Natural killer cell (primary cell): ENCODE data around the gene RRP1. TPM values are rescaled to one million over a fixed set of nuclear protein-coding genes. Genes with fewer than 3 reads are reported as not detected.

Experiments
- ATAC-seq, 3 donors: fragments of 150-1000 bp in 2 of 3; fragments of 200-7000 bp in 1 of 3; cut with Tn5 transposase; 1 replicate in 1 of 3; 2 replicates in 2 of 3; pipeline ENCODE4 v1.10.0; 2021; ENCODE audit warnings: mild to moderate bottlenecking in 2 of 3, moderate library complexity in 2 of 3
- DNase-seq, 2 donors: peaks; one replicate each; pipeline versions ENCODE4 v3.0.0 to v3.0.0-alpha.2; 2013 to 2021; ENCODE audit warnings: mixed read lengths in 1 of 2
- H3K27ac ChIP-seq: one replicate; pipeline ENCODE4 v1.5.1; 2013; ENCODE audit warnings: mild to moderate bottlenecking, low read length
- H3K27me3 ChIP-seq: one replicate; pipeline ENCODE4 v1.6.1; 2013; ENCODE audit warnings: low read length; ENCODE audit not compliant: control insufficient read depth, insufficient read depth
- H3K36me3 ChIP-seq: one replicate; pipeline ENCODE4 v1.6.1; 2013; ENCODE audit warnings: low read length; ENCODE audit not compliant: control insufficient read depth, insufficient read depth
- H3K4me1 ChIP-seq: one replicate; pipeline ENCODE4 v1.6.1; 2013; ENCODE audit warnings: low read length; ENCODE audit not compliant: control insufficient read depth, insufficient read depth
- H3K4me3 ChIP-seq: one replicate; pipeline ENCODE4 v1.5.1; 2013; ENCODE audit warnings: low read length
- H3K9me3 ChIP-seq: one replicate; pipeline ENCODE4 v1.6.1; 2013; ENCODE audit warnings: low read length; ENCODE audit not compliant: control insufficient read depth, insufficient read depth
- H3K27ac Mint-ChIP-seq, 2 donors: one replicate each; pipeline ENCODE4 v1.8.0; 2022; ENCODE audit warnings: mild to moderate bottlenecking in 2 of 2, mixed read lengths in 2 of 2, moderate library complexity in 1 of 2
- H3K27me3 Mint-ChIP-seq, 2 donors: one replicate each; pipeline ENCODE4 v1.8.0; 2022; ENCODE audit warnings: low read depth in 2 of 2, mixed read lengths in 2 of 2
- H3K36me3 Mint-ChIP-seq: one replicate; pipeline ENCODE4 v1.8.0; 2022; ENCODE audit warnings: mixed read lengths
- H3K4me1 Mint-ChIP-seq, 2 donors: one replicate each; pipeline ENCODE4 v1.8.0; 2022; ENCODE audit warnings: mixed read lengths in 2 of 2
- H3K4me3 Mint-ChIP-seq: one replicate; pipeline ENCODE4 v1.8.0; 2022; ENCODE audit warnings: mild to moderate bottlenecking, moderate library complexity, mixed read lengths
- H3K9me3 Mint-ChIP-seq, 2 donors: one replicate each; pipeline ENCODE4 v1.8.0; 2022; ENCODE audit warnings: mixed read lengths in 2 of 2
- CTCF ChIP-seq: fragments of 200-600 bp; IDR thresholded peaks from one replicate; pipeline ENCODE4 v1.8.0; 2022; ENCODE audit warnings: antibody characterized with exemption
- WGBS: methylation state at CpG from one replicate; pipeline ENCODE4 v1.1.7; 2013; ENCODE audit warnings: missing lambda C conversion rate; ENCODE audit not compliant: insufficient coverage; 5-methylcytosine and 5-hydroxymethylcytosine counted together
- intact Hi-C: fragments of 100-400 bp; cut with micrococcal nuclease; formaldehyde crosslinking; loops from one replicate; pipeline ENCODE4 v1.14.2; 2022
- total RNA-seq, 4 donors: library from RNA; stranded (reverse); fragments of 120-200 nt in 1 of 4; gene quantifications; one replicate each; pipeline versions ENCODE4 v1.2.3 to v1.2.4, GENCODE V29; 2013 to 2022

RRP1 gene
- total RNA-seq, 3 donors from 2014 or later (not counting 1 experiment from before 2014, with no cell fraction given) = 15.7 to 24.6 (median 23.7) TPM

DNA sequence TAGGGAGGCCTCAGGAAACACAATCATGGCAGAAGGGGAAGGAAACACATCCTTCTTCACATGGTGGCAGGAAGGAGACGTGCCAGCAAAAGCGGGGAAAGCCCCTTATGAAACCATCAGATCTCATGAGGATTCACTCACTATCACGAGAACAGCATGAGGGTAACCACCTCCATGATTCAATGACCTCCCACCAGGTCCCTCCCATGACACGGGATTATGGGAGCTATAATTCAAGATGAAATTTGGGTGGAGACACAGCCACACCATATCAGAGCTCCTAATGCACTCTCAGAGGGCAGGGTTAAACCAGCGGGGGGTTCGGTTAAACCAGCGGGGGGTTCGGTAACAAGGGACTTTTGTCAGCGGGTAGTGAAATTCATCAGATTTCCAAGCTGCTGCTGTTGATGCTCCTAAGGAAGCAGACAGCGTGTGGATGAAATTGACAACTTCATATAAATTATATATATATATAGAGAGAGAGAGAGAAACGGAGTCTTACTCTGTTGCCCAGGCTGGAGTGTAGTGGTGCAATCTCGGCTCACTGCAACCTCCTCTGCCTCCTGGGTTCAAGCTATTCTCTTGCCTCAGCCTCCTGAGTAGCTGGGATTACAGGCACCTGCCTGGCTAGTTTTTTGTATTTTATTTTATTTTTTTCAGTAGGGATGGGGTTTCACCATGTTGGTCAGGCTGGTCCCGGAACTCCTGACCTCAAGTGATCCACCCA is 17.5 kb upstream of the RRP1 start:
- Histone ChIP-seq H3K36me3 (peaks cover 10% of the 10 kb centered on the region), H3K27ac (no peak overlapping the region), H3K9me3 (no peaks in the 10 kb centered on the region), H3K27me3 (no peaks in the 10 kb centered on the region), H3K4me1 (peaks cover 16% of the 10 kb centered on the region), H3K4me3 (no peak overlapping the region)
- intact Hi-C loops = no loop called here
- Mint-ChIP-seq H3K27me3 (no peaks in the 10 kb centered on the region), H3K4me3 (no peak overlapping the region), H3K27ac (no peak overlapping the region), H3K4me1 (peaks cover 20 to 30% of the 10 kb centered on the region in 2 donors), H3K36me3 (no peaks in the 10 kb centered on the region), H3K9me3 (no peaks in the 10 kb centered on the region)
- no peak for ATAC-seq
- no peak for TF ChIP-seq CTCF
- 88% methylated on average over 9 of the region's 13 CpGs for WGBS
- no peak for DNase-seq

DNA sequence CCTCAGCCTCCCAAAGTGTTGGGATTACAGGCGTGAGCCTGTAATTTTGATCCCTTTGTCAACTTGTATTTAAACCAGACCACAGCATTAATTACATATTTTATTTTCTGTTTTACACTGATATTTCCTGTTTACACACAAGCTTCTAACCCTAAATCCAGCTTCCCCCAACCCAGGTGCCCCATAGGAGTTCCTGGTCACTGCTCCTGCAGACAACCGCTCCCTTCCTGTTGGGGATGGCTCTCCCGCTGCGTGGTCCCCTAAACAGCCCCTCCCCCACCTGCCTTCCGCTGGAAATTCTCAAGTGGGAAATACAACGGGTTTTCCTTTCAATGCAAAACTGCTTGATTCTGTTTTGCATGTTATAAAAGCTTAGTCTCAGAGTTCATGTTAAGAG is 17.0 kb upstream of the RRP1 start:
- Mint-ChIP-seq H3K9me3 (no peaks in the 10 kb centered on the region), H3K4me3 (no peak overlapping the region), H3K4me1 (peaks cover 20 to 30% of the 10 kb centered on the region in 2 donors), H3K27me3 (no peaks in the 10 kb centered on the region), H3K36me3 (no peaks in the 10 kb centered on the region), H3K27ac (no peak overlapping the region)
- DNase-seq (no peak), ATAC-seq (no peak)
- no peaks in the 10 kb centered on the region for H3K9me3 ChIP-seq
- intact Hi-C loops = no loop called here
- peaks cover 10% of the 10 kb centered on the region for H3K36me3 ChIP-seq
- H3K4me1 ChIP-seq = peaks cover 16% of the 10 kb centered on the region
- H3K4me3 ChIP-seq = no peak overlapping the region
- no peak overlapping the region for H3K27ac ChIP-seq
- no peaks in the 10 kb centered on the region for H3K27me3 ChIP-seq
- WGBS = 87% methylated on average over 6 of the region's 6 CpGs
- no peak for TF ChIP-seq CTCF

DNA sequence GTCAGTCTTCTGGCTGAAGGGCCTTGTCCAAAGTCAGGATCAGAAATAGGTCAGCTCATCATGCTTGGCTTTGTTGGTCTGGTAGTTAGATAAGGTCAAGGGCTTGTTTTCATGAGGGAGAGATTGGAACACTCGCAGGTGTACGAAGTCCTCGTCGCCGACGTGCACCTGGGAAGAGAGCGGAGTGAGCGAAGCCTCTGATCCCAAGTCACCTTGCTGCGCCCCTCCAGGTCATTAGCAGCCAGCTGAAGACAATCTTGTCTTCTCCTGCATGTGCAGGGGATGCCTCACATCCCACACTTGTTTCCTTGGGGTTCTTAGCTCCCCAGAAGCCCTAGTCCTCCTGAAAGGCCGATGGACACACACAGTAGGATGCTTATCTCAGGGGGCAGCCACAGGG is 15.2 kb upstream of the RRP1 start:
- H3K9me3 Mint-ChIP-seq = no peaks in the 10 kb centered on the region
- peaks cover 30 to 40% of the 10 kb centered on the region in 2 donors for H3K4me1 Mint-ChIP-seq
- DNase-seq (no peak), ATAC-seq (no peak)
- intact Hi-C loops = no loop called here
- Histone ChIP-seq H3K36me3 (peaks cover 10% of the 10 kb centered on the region), H3K4me3 (no peak overlapping the region), H3K9me3 (no peaks in the 10 kb centered on the region), H3K27me3 (no peaks in the 10 kb centered on the region), H3K4me1 (peaks cover 23% of the 10 kb centered on the region), H3K27ac (no peak overlapping the region)
- no peak overlapping the region for H3K27ac Mint-ChIP-seq
- no peaks in the 10 kb centered on the region for H3K27me3 Mint-ChIP-seq
- H3K4me3 Mint-ChIP-seq = peak overlapping the region; percentile 89
- no peaks in the 10 kb centered on the region for H3K36me3 Mint-ChIP-seq
- WGBS = 99% methylated on average over 10 of the region's 10 CpGs
- no peak for TF ChIP-seq CTCF

DNA sequence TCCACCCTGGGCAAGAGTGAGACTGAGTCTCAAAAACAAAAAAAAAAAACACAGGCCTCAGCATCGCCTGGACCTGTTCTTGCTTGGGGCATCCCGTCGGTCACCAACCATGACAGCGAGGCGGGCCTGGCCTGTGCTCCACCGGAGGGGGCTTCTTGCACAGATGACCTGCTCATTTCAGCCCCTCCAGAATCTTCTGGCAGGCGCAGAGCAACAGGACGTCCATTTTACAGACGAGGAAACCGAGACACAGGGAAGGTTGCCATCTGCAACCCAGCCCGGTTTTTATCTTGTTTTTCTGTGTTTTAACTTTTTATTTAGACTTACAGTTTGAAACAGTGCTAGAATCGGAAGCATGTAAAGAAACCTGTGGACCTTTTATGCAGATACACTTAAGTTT is 14.2 kb upstream of the RRP1 start:
- Histone ChIP-seq H3K27ac (no peak overlapping the region), H3K4me3 (peak overlapping the region; percentile 52), H3K4me1 (peaks cover 23% of the 10 kb centered on the region), H3K36me3 (peaks cover 10% of the 10 kb centered on the region), H3K27me3 (no peaks in the 10 kb centered on the region), H3K9me3 (no peaks in the 10 kb centered on the region)
- DNase-seq = no peak
- no peak for TF ChIP-seq CTCF
- Mint-ChIP-seq H3K27me3 (no peaks in the 10 kb centered on the region), H3K4me3 (peak overlapping the region; percentile 89), H3K36me3 (no peaks in the 10 kb centered on the region), H3K4me1 (peaks cover 30 to 43% of the 10 kb centered on the region in 2 donors), H3K27ac (peak overlapping the region; percentile 53 to 82), H3K9me3 (no peaks in the 10 kb centered on the region)
- ATAC-seq = no peak
- WGBS = 91% methylated on average over 12 of the region's 12 CpGs
- intact Hi-C loops = no loop called here
